Astrocyte of the spinal cord (primary cell): ENCODE data around the gene ENPP6.

Experiments used
- DNase-seq: peaks from one replicate; pipeline ENCODE4 v3.0.0; 2011; ENCODE audit warnings: low read depth, low spot score
- H3K4me3 ChIP-seq: 2 replicates; pipeline ENCODE4 v1.5.1; 2011; ENCODE audit warnings: low read depth, mild to moderate bottlenecking, low read length, moderate library complexity
- in situ Hi-C: cut with HindIII; loops from 2 replicates; pipeline ENCODE4 v1.10.0; 2017; ENCODE audit warnings: low sequenced_read_pairs
- TF ChIP-seq, protein P1 (sequence below): IDR thresholded peaks from 2 replicates; pipeline ENCODE4 v1.5.1; 2012; ENCODE audit warnings: low read depth, mild to moderate bottlenecking, low read length, inconsistent platforms

The ENPP6 gene

DNA sequence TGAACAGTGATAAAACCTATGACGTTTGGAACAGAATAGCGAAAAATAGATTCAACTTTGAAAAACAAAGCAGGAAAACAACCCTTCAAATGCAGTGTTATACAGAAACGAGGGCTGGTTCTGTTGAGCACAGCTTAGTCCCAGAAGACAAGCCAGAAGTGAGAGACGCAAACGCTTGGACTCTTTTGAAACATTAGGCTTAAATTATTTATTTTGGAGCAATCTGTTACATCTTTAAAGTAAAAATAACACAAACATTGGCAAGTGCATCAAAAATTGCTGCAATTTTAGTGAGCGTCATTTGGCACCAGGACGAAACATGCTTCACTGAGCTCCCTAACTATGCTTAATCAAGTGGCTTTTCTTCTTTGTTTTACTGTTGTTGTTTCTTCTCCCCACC is 63.5 kb downstream of the ENPP6 start:
- DNase-seq, result no peak
- TF ChIP-seq, protein P1, sequence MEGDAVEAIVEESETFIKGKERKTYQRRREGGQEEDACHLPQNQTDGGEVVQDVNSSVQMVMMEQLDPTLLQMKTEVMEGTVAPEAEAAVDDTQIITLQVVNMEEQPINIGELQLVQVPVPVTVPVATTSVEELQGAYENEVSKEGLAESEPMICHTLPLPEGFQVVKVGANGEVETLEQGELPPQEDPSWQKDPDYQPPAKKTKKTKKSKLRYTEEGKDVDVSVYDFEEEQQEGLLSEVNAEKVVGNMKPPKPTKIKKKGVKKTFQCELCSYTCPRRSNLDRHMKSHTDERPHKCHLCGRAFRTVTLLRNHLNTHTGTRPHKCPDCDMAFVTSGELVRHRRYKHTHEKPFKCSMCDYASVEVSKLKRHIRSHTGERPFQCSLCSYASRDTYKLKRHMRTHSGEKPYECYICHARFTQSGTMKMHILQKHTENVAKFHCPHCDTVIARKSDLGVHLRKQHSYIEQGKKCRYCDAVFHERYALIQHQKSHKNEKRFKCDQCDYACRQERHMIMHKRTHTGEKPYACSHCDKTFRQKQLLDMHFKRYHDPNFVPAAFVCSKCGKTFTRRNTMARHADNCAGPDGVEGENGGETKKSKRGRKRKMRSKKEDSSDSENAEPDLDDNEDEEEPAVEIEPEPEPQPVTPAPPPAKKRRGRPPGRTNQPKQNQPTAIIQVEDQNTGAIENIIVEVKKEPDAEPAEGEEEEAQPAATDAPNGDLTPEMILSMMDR, result no peak
- no peak overlapping the region for H3K4me3 ChIP-seq
- in situ Hi-C loops, result no loop called here

DNA sequence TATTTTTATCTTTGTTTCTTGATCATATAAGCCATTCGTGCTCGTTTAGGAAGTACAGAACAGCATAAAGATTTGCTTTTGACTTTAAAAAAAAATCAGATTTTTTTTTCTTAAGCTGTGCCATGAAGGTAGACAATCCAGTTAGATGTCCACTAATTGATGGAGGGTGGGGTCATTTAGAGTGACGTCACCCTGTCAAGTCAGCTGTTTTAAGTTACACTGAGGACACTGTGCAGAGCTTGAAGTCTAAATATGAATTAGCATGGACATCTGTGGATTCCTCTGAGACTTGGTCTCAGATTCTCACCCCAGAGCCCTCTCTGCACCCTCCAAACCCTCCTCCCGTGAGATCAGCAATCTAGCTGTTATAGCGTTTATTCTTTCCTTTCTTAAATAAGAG is 63.9 kb downstream of the ENPP6 start:
- in situ Hi-C loops, result no loop called here
- TF ChIP-seq, protein P1, result no peak
- no peak for DNase-seq
- no peak overlapping the region for H3K4me3 ChIP-seq

DNA sequence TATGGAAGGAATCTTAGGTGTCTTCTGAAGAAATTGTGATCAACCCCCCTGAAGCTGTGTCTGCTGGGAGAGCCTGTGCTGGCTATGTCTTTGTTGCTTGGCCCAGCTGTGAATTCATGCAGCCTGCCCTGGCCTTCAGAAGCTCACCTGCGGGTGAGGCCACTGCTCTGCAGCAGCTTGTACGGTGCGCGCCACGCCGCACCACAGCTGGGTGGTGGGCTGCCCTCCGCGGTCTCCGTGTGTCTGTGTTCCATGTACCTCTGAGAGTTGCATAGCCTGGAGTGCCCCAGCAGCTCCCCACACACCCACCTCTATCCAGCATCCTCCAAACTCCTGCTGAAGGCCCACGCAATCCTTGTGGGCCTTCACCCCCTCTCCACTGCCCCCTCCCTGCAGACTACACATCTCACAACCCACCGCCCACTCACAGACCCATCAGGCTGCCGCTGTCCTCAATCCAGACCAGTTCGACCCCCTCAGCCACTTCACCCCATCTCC is 65.6 kb downstream of the ENPP6 start:
- TF ChIP-seq, protein P1, result no peak
- in situ Hi-C loops, result no loop called here
- no peak for DNase-seq
- no peak overlapping the region for H3K4me3 ChIP-seq

DNA sequence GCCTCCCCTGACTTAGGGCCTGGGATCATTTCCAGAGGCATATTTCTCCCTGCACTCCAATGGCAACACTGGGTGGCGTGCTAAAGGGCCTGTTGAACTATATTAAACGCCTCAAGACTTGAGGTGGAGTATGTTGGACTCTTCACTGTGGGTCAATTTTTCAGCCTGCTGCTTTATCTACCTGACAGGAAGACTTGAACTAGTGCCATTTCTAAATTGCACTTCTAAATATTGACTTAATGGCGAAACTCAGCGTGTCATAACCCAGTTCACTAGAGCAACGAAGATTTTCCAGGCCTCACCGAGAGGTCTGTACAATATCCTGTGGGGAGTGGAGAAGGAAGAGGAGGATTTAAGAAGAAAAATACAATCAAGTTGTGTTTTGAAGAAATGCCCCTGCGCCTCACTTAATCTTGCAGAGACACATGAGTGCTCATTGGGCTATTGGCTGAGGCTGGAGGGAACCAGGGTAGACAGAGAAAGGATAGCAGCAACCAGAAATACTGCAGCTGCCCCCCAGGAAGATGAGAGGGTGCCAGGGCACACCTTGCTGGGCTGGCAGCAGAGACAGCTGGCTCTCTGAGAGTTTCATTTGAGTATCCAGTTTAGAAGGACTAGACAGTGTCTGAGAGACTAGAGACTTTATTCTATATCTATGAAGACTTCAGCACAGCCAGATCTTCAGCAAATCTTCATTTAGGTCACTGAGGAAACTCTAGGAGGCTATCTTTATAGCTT is 67.4 kb downstream of the ENPP6 start:
- no peak for DNase-seq
- no peak overlapping the region for H3K4me3 ChIP-seq
- TF ChIP-seq, protein P1, result no peak
- in situ Hi-C loops, result no loop called here

DNA sequence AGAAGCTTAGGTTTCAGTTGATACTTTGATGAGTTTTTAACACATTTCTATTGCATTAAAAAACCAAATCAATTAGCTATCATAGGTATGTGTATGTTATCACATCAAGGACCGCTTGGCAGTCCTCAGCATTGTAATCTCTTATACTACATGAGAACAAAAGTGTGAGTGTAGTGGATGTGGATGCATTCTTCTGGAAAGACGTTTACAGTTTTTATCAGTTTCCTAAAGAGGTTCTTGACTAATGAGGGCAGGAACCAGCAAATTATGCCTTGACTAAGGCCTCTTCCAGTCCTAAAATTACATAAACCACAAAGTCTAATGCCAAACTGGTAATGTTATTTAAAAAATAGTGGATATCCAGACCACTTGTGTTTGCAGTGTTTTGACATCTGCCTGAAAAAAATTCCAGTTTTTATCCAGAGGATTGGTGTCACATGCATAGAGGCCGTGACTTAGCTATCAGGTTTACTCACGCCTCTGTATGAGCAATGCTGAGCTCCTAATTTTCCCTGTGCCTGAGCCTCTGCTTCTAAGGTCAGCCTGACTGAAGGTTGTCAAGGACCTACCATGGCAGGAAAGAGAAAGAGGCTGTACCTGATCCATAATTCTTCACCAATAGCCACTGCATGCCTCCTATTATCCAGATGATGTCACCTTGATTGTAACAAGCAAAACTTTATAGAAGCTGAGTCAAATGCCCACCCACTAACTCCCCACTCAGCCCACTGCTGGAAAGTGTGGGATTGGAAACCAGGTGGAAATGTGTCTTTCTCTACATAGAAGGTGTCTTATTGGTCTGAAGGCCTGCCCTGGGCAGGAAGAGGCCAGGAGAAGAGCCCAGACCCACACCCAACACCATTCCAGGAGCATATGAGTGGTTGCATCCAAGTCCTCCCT is 68.7 kb downstream of the ENPP6 start:
- DNase-seq, result no peak
- TF ChIP-seq, protein P1, result no peak
- H3K4me3 ChIP-seq, result no peak overlapping the region
- in situ Hi-C loops, result no loop called here

DNA sequence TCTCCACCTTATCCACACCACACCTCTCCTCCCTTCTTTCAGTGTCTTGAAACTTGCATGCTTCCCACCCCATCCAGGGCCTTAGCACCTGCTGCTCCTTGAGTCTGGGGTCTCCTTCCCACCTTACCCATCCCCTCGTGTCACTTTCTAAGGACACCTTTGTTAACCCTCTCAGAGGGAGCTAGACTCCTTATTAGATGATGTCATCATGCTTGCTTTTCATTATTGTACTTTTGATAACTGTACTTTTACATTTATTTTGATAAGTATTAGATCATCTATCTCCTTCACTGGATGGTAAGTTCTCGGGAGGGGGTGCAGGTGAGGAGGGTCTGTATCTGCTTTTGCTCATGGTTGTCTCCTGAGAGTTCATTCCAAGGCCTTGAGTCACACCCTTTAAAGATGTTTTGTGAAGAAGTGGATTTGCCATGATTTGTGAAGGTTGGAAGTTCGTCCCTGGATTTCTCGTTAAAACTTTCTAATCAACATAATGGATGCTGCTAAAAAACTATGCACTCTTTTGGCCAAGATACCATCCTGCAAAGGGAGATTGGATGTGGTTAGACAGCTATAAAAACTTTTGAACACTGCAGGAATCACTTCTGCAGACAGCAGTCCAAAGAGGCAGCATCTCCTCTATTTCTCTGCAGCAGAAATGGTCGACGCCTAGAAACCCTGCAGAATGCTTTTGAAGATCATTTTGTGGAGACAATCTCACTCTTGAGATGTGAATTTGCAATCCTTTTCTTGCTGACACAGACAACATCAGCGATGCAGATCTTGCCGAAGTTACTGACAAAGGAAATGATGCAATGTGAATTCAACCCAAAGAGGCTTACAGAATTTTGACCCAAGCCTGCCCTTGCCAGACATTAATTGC is 69.6 kb downstream of the ENPP6 start:
- in situ Hi-C loops, result no loop called here
- H3K4me3 ChIP-seq, result no peak overlapping the region
- TF ChIP-seq, protein P1, result no peak
- DNase-seq, result no peak
